ENCODE data around the gene DNAJB8. TPM values are rescaled to one million over a fixed set of nuclear protein-coding genes. Genes with fewer than 3 reads are reported as not detected.

Gene DNAJB8
- total and polyA plus RNA-seq, 2 experiments from 2014 or later = not detected

DNA sequence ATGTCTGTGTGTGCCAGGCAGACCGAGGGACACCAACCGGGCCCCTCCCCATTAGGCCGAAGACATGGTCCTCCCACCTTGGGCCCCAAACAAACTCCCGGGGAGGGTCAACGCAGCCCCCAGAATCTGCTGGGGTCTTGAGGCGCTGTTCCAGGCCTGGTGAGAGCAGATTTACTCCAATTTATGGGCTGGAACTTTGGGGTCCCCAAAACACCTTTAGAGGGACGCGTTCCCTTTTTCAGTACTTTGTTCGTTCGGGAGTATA, 23.9 kb upstream of the DNAJB8 start:
- no peak for TF ChIP-seq CTCF (IDR thresholded peaks at IDR 0.05; ENCODE audit: low read depth, low read length)
- Histone ChIP-seq H3K36me3 (no peaks in the 10 kb centered on the region), H3K4me3 (peak overlapping the region; percentile 58), H3K9me3 (ENCODE audit: low read depth) (no peaks in the 10 kb centered on the region), H3K27me3 (peaks cover 93% of the 10 kb centered on the region), H3K27ac (no peak overlapping the region), H3K4me1 (ENCODE audit: low read depth) (peaks cover 26% of the 10 kb centered on the region)
- no peak for DNase-seq (ENCODE audit: low read depth in 1 of 2, low spot score in 1 of 2)

GRCh38 chr3:128489927-128490649, 23.4 kb upstream of the DNAJB8 start:
- peak overlapping the region; percentile 58 for H3K4me3 ChIP-seq
- peak; percentile 55 to 79 for DNase-seq (ENCODE audit: low read depth in 1 of 2, low spot score in 1 of 2)
- no peaks in the 10 kb centered on the region for H3K9me3 ChIP-seq (ENCODE audit: low read depth)
- H3K27ac ChIP-seq = no peak overlapping the region
- H3K27me3 ChIP-seq = peaks cover 93% of the 10 kb centered on the region
- peak; percentile 11 for TF ChIP-seq CTCF (IDR thresholded peaks at IDR 0.05; ENCODE audit: low read depth, low read length)
- peaks cover 26% of the 10 kb centered on the region for H3K4me1 ChIP-seq (ENCODE audit: low read depth)
- no peaks in the 10 kb centered on the region for H3K36me3 ChIP-seq

DNA sequence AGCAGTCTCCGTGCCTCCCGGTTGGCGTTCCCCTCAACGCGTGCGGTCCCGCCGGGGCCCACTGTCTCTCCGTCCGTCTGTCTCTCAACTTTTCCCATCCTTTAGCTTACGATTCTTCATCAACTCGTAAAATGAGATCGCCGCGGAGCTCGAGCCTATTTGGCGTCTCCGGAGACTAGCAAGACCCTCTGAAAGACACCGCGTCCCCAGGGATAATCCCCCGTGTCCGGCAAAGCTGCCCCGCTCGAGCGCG, 22.9 kb upstream of the DNAJB8 start:
- Histone ChIP-seq H3K4me3 (peak overlapping the region; percentile 58), H3K27me3 (peaks cover 93% of the 10 kb centered on the region), H3K4me1 (ENCODE audit: low read depth) (peaks cover 29% of the 10 kb centered on the region), H3K9me3 (ENCODE audit: low read depth) (no peaks in the 10 kb centered on the region), H3K27ac (no peak overlapping the region), H3K36me3 (no peaks in the 10 kb centered on the region)
- TF ChIP-seq CTCF (IDR thresholded peaks at IDR 0.05; ENCODE audit: low read depth, low read length) = no peak
- DNase-seq (ENCODE audit: low read depth in 1 of 2, low spot score in 1 of 2) = no peak

DNA sequence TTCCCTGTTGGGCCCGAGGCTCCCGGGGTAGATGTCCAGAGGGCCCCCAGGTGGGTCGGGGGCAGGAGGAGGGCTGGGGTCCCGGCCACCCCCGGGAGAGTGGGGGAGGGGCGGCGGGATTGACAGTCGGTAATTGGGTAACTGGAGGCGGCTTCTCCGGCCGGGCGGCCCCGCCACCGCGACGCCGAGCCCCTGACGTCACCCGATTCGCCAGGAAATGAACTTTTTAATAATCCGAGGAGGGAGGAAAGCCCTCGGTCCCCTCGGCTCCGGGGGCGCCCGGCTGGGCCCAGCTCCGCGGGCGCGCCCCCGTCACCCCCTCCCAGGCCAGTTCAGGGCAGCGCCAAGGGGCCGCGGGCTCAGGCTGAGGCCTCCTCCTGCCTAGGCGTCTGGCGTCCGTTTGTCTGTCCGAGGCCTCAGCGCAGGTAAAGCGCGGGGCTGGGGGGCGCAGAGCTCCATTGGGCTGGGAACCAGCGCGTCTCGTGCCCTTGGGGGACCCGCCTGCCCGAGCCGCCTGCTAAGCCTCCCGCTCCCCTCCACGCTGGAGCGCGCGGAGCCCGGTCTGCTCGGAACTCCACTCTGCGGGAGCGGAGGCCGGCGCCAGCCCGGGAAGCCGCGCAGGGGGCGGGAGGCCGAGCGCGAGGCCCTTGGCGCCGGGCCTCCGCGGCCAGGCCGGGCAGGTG, 22.4 kb upstream of the DNAJB8 start:
- no peak for TF ChIP-seq CTCF (IDR thresholded peaks at IDR 0.05; ENCODE audit: low read depth, low read length)
- H3K9me3 ChIP-seq (ENCODE audit: low read depth) = no peaks in the 10 kb centered on the region
- H3K27ac ChIP-seq = peak overlapping the region; percentile 14
- H3K4me3 ChIP-seq = peak overlapping the region; percentile 58
- peak; percentile 59 to 65 for DNase-seq (ENCODE audit: low read depth in 1 of 2, low spot score in 1 of 2)
- H3K27me3 ChIP-seq = peaks cover 93% of the 10 kb centered on the region
- H3K36me3 ChIP-seq = no peaks in the 10 kb centered on the region
- H3K4me1 ChIP-seq (ENCODE audit: low read depth) = peaks cover 33% of the 10 kb centered on the region

DNA sequence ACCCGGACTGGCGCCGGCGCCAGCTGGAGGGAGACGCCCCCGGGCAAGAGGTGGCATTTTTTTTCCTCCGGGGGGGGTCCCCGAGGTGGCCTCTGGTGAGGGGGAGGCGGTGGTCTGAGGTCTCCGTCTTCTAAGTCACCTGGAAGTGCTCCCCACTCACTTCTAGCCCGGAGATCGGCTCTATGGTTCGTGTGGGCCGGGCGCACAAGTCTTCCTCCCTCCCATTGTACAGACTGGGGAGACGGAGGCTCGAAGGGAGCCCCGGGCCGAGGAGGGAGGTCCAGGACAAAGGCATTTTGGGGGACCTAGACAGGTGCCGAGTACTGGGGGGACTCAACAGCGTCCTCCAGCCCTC, 21.9 kb upstream of the DNAJB8 start:
- Histone ChIP-seq H3K27me3 (peaks cover 93% of the 10 kb centered on the region), H3K36me3 (no peaks in the 10 kb centered on the region), H3K4me3 (peak overlapping the region; percentile 58), H3K27ac (peak overlapping the region; percentile 4), H3K4me1 (ENCODE audit: low read depth) (peaks cover 38% of the 10 kb centered on the region), H3K9me3 (ENCODE audit: low read depth) (no peaks in the 10 kb centered on the region)
- peak in 1 of 2 donors; percentile 26 for DNase-seq (ENCODE audit: low read depth in 1 of 2, low spot score in 1 of 2)
- no peak for TF ChIP-seq CTCF (IDR thresholded peaks at IDR 0.05; ENCODE audit: low read depth, low read length)

Measured in cardiac muscle cell (in vitro differentiated cells and primary cell).